ENCODE measurements around the gene SHISAL1.

SHISAL1 gene

DNA sequence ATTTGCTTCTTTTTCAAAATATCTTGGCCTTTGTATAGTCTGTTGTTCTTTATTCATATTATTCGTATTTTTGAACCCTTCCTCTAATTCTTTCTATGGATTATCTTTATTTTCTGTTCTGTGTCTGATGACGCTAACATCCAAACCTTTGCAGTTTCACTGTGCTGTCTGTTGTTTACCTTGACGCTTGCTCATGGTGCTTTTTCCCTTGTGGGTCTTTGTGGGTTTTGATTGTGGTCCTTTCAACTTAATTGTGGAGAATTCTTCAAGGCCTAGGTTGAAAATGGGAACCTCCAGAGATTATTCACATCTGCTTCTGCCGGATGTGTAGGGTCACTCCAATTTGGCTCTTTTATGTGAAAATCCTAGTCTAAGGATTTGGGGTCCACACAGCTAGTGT, 97.5 kb downstream of the SHISAL1 start:
- Histone ChIP-seq H3K4me1 (no peaks in the 10 kb centered on the region), H3K79me2 (no peaks in the 10 kb centered on the region), H3K36me3 (ENCODE audit: control insufficient read depth, insufficient read depth, low read length) (no peaks in the 10 kb centered on the region), H3K9ac (no peak overlapping the region), H2AFZ (no peak overlapping the region), H3K4me3 (ENCODE audit: low read depth, low read length) (no peak overlapping the region), H3K4me2 (ENCODE audit: low read length) (no peak overlapping the region), H3K9me3 (ENCODE audit: control insufficient read depth, low read length) (no peaks in the 10 kb centered on the region), H3K27ac (no peak overlapping the region), H3K27me3 (ENCODE audit: control insufficient read depth, insufficient read depth, low read length) (no peaks in the 10 kb centered on the region)
- TF ChIP-seq CTCF (IDR thresholded peaks at IDR 0.05), result no peak

- Histone ChIP-seq H3K27me3 (ENCODE audit: control insufficient read depth, insufficient read depth, low read length) (no peaks in the 10 kb centered on the region), H3K36me3 (ENCODE audit: control insufficient read depth, insufficient read depth, low read length) (no peaks in the 10 kb centered on the region), H3K4me3 (ENCODE audit: low read depth, low read length) (no peak overlapping the region), H3K27ac (no peak overlapping the region), H3K4me1 (no peaks in the 10 kb centered on the region), H3K4me2 (ENCODE audit: low read length) (no peak overlapping the region), H2AFZ (no peak overlapping the region), H3K9ac (no peak overlapping the region), H3K79me2 (no peaks in the 10 kb centered on the region), H3K9me3 (ENCODE audit: control insufficient read depth, low read length) (no peaks in the 10 kb centered on the region)
- TF ChIP-seq CTCF (IDR thresholded peaks at IDR 0.05), result no peak
Observed at GRCh38 chr22:44214764-44215163, 98.0 kb downstream of the SHISAL1 start.

DNA sequence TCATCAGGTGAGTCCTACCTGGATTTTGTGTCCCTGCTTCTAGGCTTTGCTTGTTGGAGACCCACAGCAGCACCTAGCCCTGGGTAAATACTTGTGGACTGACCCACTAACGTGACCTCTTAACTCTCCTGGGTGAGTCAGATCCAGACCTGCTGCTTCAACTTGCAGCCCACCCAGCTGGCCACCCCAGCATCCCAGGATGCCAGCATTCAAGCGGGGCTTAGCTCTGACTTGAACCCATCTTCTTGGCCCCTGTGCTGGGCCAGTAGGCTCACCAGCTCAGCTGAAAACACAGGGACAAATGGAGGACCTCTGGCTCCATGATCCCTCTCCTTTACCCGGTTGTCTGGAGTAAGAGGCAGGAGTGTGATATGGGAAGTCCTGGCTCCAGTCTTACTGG, 98.6 kb downstream of the SHISAL1 start:
- TF ChIP-seq CTCF (IDR thresholded peaks at IDR 0.05), result no peak
- no peaks in the 10 kb centered on the region for H3K27me3 ChIP-seq (ENCODE audit: control insufficient read depth, insufficient read depth, low read length)
- no peak overlapping the region for H3K27ac ChIP-seq
- H3K36me3 ChIP-seq (ENCODE audit: control insufficient read depth, insufficient read depth, low read length), result no peaks in the 10 kb centered on the region
- no peak overlapping the region for H3K4me3 ChIP-seq (ENCODE audit: low read depth, low read length)
- no peaks in the 10 kb centered on the region for H3K4me1 ChIP-seq
- no peaks in the 10 kb centered on the region for H3K79me2 ChIP-seq
- H3K9ac ChIP-seq, result no peak overlapping the region
- no peak overlapping the region for H3K4me2 ChIP-seq (ENCODE audit: low read length)
- H3K9me3 ChIP-seq (ENCODE audit: control insufficient read depth, low read length), result no peaks in the 10 kb centered on the region
- no peak overlapping the region for H2AFZ ChIP-seq

DNA sequence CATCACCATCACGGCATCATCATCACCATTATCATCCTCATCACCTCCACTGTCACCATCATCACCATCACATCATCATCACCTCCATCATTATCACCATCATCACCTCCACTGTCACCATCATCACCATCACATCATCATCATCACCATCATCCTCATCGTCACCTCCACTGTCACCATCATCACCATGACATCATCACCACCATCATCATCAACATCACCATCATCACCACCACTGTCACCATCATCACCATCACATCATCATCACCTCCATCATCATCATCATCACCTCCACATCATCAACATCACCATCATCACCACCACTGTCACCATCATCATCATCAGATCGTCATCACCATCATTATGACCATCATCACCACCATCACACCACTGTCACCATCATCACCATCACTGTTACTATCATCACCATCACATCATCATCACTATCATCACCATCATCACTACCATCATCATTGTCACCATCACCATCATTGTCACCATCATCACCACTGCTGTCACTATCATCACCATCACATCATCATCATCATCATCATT, 99.2 kb downstream of the SHISAL1 start:
- Histone ChIP-seq H3K36me3 (ENCODE audit: control insufficient read depth, insufficient read depth, low read length) (no peaks in the 10 kb centered on the region), H3K9ac (no peak overlapping the region), H2AFZ (no peak overlapping the region), H3K4me1 (no peaks in the 10 kb centered on the region), H3K9me3 (ENCODE audit: control insufficient read depth, low read length) (no peaks in the 10 kb centered on the region), H3K27ac (no peak overlapping the region), H3K27me3 (ENCODE audit: control insufficient read depth, insufficient read depth, low read length) (no peaks in the 10 kb centered on the region), H3K4me3 (ENCODE audit: low read depth, low read length) (no peak overlapping the region), H3K79me2 (no peaks in the 10 kb centered on the region), H3K4me2 (ENCODE audit: low read length) (no peak overlapping the region)
- no peak for TF ChIP-seq CTCF (IDR thresholded peaks at IDR 0.05)

DNA sequence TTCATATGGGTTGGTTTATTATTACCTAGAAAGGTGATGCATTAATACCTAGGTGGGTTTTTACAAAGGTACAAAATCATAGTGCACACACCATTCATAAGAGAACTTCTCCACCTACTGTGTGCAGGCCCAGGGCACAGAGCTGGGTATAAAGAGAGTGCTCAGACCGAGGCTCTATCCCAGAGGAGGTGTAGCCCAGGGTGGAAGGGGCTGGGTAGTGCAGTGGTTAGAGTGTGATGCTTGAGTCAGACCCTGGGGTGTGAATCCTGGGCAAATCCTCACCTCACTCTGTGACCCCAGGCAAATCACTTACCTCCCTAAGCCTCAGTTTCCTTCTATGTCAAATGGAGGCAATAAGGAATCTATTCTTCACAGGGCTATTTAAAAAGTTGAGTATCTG, 99.8 kb downstream of the SHISAL1 start:
- Histone ChIP-seq H3K4me2 (ENCODE audit: low read length) (no peak overlapping the region), H3K27me3 (ENCODE audit: control insufficient read depth, insufficient read depth, low read length) (no peaks in the 10 kb centered on the region), H3K9me3 (ENCODE audit: control insufficient read depth, low read length) (no peaks in the 10 kb centered on the region), H3K36me3 (ENCODE audit: control insufficient read depth, insufficient read depth, low read length) (no peaks in the 10 kb centered on the region), H3K27ac (no peak overlapping the region), H3K4me3 (ENCODE audit: low read depth, low read length) (no peak overlapping the region), H2AFZ (no peak overlapping the region), H3K4me1 (no peaks in the 10 kb centered on the region), H3K9ac (no peak overlapping the region), H3K79me2 (no peaks in the 10 kb centered on the region)
- TF ChIP-seq CTCF (IDR thresholded peaks at IDR 0.05), result no peak
